Measurements from ENCODE around the gene BEST4. TPM values are rescaled to one million over a fixed set of nuclear protein-coding genes. Genes with fewer than 3 reads are reported as not detected.

BEST4 gene
- total RNA-seq, 4 donors from 2014 or later: 0.32 TPM; not detected in 3

DNA sequence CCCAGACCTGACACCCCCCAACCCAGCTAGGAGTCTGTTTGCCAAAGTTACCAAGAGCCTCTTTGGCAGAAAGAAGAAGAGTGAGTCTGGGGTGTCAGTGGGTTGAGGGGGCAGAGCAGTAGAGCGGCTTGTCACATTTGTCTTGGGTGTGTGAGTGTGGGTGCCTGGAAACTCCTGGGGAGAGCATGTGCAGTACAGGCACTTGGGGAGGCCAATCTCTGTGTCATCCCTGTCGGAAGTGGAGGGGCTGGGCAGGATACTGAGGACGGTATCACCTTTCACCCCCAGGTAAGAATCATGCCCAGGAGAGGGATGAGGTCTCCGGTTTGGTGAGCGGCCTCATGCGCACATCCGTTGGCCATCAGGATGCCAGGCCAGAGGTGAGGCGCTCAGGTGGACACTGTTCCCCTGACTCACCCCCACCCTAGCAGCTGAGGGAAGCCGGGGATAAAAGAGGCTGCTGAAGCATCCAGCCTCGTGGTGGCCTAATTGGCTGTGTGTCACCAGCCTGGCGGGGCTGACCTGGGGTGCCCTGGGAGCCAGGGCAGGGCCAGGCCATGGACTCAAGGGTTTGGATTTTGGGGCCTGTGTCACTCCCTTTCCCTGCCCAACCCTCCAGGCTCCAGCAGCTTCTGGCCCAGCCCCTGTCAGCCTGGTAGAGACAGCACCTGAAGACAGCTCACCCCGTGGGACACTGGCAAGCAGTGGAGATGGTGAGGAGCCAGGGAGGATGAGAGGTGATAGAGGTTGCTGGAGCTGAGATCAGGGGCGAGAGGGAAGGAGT, 15.5 kb upstream of the BEST4 start:
- TF ChIP-seq POLR2A (IDR thresholded peaks at IDR 0.05): no peak
- TF ChIP-seq, protein P1, sequence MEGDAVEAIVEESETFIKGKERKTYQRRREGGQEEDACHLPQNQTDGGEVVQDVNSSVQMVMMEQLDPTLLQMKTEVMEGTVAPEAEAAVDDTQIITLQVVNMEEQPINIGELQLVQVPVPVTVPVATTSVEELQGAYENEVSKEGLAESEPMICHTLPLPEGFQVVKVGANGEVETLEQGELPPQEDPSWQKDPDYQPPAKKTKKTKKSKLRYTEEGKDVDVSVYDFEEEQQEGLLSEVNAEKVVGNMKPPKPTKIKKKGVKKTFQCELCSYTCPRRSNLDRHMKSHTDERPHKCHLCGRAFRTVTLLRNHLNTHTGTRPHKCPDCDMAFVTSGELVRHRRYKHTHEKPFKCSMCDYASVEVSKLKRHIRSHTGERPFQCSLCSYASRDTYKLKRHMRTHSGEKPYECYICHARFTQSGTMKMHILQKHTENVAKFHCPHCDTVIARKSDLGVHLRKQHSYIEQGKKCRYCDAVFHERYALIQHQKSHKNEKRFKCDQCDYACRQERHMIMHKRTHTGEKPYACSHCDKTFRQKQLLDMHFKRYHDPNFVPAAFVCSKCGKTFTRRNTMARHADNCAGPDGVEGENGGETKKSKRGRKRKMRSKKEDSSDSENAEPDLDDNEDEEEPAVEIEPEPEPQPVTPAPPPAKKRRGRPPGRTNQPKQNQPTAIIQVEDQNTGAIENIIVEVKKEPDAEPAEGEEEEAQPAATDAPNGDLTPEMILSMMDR (IDR thresholded peaks at IDR 0.05 in 4 of 5, conservative IDR thresholded peaks at IDR 0.05 in 1 of 5): no peak
- peak overlapping the region; percentile 66 to 98 (median 92) for H3K27ac ChIP-seq
- in situ Hi-C loops (cut with MboI; ENCODE audit: low sequenced_read_pairs in 4 of 4) (no loop called here), intact Hi-C loops (cut with DNase I; ENCODE audit: low total_unique reads) (no loop called here)
- ATAC-seq: no peak
- H3K27me3 ChIP-seq: no peaks in the 10 kb centered on the region
- H3K4me3 ChIP-seq: no peak overlapping the region
- H3K9me3 ChIP-seq: no peaks in the 10 kb centered on the region
- no peak for DNase-seq
- peaks cover 34 to 59% of the 10 kb centered on the region in 2 donors for H3K4me1 ChIP-seq
- peaks cover 0 to 18% of the 10 kb centered on the region in 2 donors for H3K36me3 ChIP-seq

DNA sequence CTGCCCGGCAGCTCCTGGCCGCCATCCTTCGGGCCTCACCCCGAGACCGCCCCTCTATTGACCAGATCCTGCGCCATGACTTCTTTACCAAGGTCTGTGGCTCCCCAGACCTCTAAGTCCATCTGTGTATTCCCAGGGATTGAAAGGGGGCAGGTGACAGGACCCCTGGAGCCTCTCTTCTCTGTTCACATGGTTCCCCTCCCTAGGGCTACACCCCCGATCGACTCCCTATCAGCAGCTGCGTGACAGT, 15.0 kb upstream of the BEST4 start:
- TF ChIP-seq POLR2A (IDR thresholded peaks at IDR 0.05): no peak
- TF ChIP-seq, protein P1 (IDR thresholded peaks at IDR 0.05 in 4 of 5, conservative IDR thresholded peaks at IDR 0.05 in 1 of 5): no peak
- peaks cover 0 to 18% of the 10 kb centered on the region in 2 donors for H3K36me3 ChIP-seq
- peak overlapping the region; percentile 66 to 98 (median 92) for H3K27ac ChIP-seq
- H3K4me1 ChIP-seq: peaks cover 32 to 54% of the 10 kb centered on the region in 2 donors
- H3K27me3 ChIP-seq: no peaks in the 10 kb centered on the region
- DNase-seq: no peak
- H3K9me3 ChIP-seq: no peaks in the 10 kb centered on the region
- intact Hi-C loops (cut with DNase I; ENCODE audit: low total_unique reads) (no loop called here), in situ Hi-C loops (cut with MboI; ENCODE audit: low sequenced_read_pairs in 4 of 4) (no loop called here)
- no peak overlapping the region for H3K4me3 ChIP-seq
- no peak for ATAC-seq

DNA sequence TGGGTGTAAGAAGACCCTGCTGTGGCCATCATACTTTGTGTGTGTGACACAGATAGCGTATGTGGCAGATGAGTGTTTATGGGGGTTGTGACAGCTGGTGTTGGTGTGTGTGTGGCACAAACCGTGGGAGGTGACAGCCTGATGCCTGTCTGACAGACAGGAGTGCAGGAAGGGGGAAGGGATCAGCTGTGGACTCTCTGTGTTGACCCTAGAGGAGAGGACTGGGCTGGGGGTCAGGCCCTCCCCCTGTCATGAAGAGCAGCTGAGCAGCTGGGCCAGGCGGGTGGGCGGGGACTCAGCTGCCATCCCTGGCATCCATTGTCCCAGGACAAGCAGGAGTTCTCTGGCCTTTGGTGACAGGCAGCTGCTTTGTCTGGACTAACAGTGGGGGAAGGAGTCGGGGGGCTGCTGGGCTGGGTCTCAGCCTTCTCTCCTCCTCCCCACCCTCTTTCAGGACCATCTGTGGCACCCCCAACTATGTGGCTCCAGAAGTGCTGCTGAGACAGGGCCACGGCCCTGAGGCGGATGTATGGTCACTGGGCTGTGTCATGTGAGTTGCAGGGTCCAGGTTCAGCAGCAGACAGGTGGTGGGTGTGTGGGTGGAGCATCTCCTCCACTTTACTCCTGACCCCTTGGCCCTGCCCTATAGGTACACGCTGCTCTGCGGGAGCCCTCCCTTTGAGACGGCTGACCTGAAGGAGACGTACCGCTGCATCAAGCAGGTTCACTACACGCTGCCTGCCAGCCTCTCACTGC, 14.5 kb upstream of the BEST4 start:
- in situ Hi-C loops (cut with MboI; ENCODE audit: low sequenced_read_pairs in 4 of 4): no loop called here
- ATAC-seq (no peak), DNase-seq (no peak)
- Histone ChIP-seq H3K9me3 (no peaks in the 10 kb centered on the region), H3K27me3 (no peaks in the 10 kb centered on the region), H3K4me1 (peaks cover 27 to 49% of the 10 kb centered on the region in 2 donors), H3K4me3 (peak overlapping the region in 1 of 4 donors; percentile 74), H3K36me3 (peaks cover 0 to 18% of the 10 kb centered on the region in 2 donors), H3K27ac (peak overlapping the region; percentile 66 to 98 (median 92))
- intact Hi-C loops (cut with DNase I; ENCODE audit: low total_unique reads): no loop called here
- no peak for TF ChIP-seq POLR2A (IDR thresholded peaks at IDR 0.05)
- TF ChIP-seq, protein P1 (IDR thresholded peaks at IDR 0.05 in 4 of 5, conservative IDR thresholded peaks at IDR 0.05 in 1 of 5): no peak

DNA sequence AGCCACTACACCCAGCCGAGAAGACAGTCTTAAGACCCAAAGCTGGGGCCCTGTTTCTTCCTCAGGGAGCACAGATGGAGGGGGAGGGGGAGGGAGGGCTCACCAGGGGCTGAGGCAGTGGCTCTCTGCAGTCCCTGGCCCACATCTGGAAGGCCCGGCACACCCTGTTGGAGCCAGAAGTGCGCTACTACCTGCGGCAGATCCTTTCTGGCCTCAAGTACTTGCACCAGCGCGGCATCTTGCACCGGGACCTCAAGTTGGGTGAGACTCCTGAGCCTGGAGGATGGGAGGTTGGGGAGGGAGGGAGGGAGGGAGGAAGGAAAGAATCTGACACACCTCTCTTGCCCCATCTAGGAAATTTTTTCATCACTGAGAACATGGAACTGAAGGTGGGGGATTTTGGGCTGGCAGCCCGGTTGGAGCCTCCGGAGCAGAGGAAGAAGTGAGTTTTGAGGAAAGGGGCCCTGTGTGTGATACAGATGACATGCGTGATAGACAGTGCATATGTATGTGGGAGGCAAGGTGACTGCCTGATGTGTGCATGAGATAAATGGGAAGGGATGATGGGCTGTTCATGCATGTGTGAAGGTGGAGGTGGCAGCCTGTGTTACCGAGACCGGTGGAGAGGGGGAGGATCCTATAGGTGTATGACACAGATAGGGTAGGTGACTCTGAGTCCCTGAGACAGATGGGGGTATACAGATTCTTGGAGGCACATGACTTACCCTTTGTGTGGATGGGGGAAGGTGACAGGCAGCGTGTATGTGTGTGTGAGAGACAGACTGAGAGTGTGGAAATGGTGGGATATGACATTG, 13.7 kb upstream of the BEST4 start:
- in situ Hi-C loops (cut with MboI; ENCODE audit: low sequenced_read_pairs in 4 of 4): no loop called here
- Histone ChIP-seq H3K27me3 (no peaks in the 10 kb centered on the region), H3K27ac (peak overlapping the region; percentile 66 to 98 (median 92)), H3K4me3 (peak overlapping the region; percentile 17 to 81 (median 72)), H3K9me3 (no peaks in the 10 kb centered on the region), H3K36me3 (peaks cover 0 to 18% of the 10 kb centered on the region in 2 donors), H3K4me1 (peaks cover 21 to 41% of the 10 kb centered on the region in 2 donors)
- no peak for ATAC-seq
- intact Hi-C loops (cut with DNase I; ENCODE audit: low total_unique reads): loop anchor here (2.0 kb wide), 1 partner anchor 17 kb away; no protein-coding TSS in a partner anchor
- no peak for DNase-seq
- TF ChIP-seq, protein P1 (IDR thresholded peaks at IDR 0.05 in 4 of 5, conservative IDR thresholded peaks at IDR 0.05 in 1 of 5): no peak
